ENCODE data around the gene AGPAT4.

The AGPAT4 gene

GRCh38 chr6:161103475-161103874, 170.4 kb downstream of the AGPAT4 start:
- no peak for DNase-seq (ENCODE audit: low read depth in 2 of 2)
- TF ChIP-seq CTCF (IDR thresholded peaks at IDR 0.05; ENCODE audit: low read depth, low read length) = no peak
- H3K4me3 ChIP-seq (replicated peaks in 1 of 2; ENCODE audit: low read depth in 2 of 2, low read length in 2 of 2) = no peak overlapping the region

- H3K4me3 ChIP-seq (replicated peaks in 1 of 2; ENCODE audit: low read depth in 2 of 2, low read length in 2 of 2) = no peak overlapping the region
- no peak for TF ChIP-seq CTCF (IDR thresholded peaks at IDR 0.05; ENCODE audit: low read depth, low read length)
- peak in 1 of 2 donors; percentile 8 for DNase-seq (ENCODE audit: low read depth in 2 of 2)
Observed at GRCh38 chr6:161101517-161101916, 172.3 kb downstream of the AGPAT4 start.

GRCh38 chr6:161100072-161100471, 173.8 kb downstream of the AGPAT4 start:
- no peak for TF ChIP-seq CTCF (IDR thresholded peaks at IDR 0.05; ENCODE audit: low read depth, low read length)
- no peak overlapping the region for H3K4me3 ChIP-seq (replicated peaks in 1 of 2; ENCODE audit: low read depth in 2 of 2, low read length in 2 of 2)
- DNase-seq (ENCODE audit: low read depth in 2 of 2) = no peak

GRCh38 chr6:161095916-161096315, 177.9 kb downstream of the AGPAT4 start:
- DNase-seq (ENCODE audit: low read depth in 2 of 2) = no peak

GRCh38 chr6:161094955-161095354, 178.9 kb downstream of the AGPAT4 start:
- no peak for TF ChIP-seq CTCF (IDR thresholded peaks at IDR 0.05; ENCODE audit: low read depth, low read length)
- no peak overlapping the region for H3K4me3 ChIP-seq (replicated peaks in 1 of 2; ENCODE audit: low read depth in 2 of 2, low read length in 2 of 2)
- DNase-seq (ENCODE audit: low read depth in 2 of 2) = peak in 1 of 2 donors; percentile 8

More at GRCh38 chr6:161095916-161096315, 177.9 kb downstream of the AGPAT4 start:
- TF ChIP-seq CTCF (IDR thresholded peaks at IDR 0.05; ENCODE audit: low read depth, low read length) = no peak
- no peak overlapping the region for H3K4me3 ChIP-seq (replicated peaks in 1 of 2; ENCODE audit: low read depth in 2 of 2, low read length in 2 of 2)

- no peak overlapping the region for H3K4me3 ChIP-seq (replicated peaks in 1 of 2; ENCODE audit: low read depth in 2 of 2, low read length in 2 of 2)
- TF ChIP-seq CTCF (IDR thresholded peaks at IDR 0.05; ENCODE audit: low read depth, low read length) = no peak
- DNase-seq (ENCODE audit: low read depth in 2 of 2) = peak in 1 of 2 donors; percentile 55
Observed at GRCh38 chr6:161091972-161092701, 181.7 kb downstream of the AGPAT4 start.

- TF ChIP-seq CTCF (IDR thresholded peaks at IDR 0.05; ENCODE audit: low read depth, low read length) = no peak
- no peak overlapping the region for H3K4me3 ChIP-seq (replicated peaks in 1 of 2; ENCODE audit: low read depth in 2 of 2, low read length in 2 of 2)
- DNase-seq (ENCODE audit: low read depth in 2 of 2) = peak in 1 of 2 donors; percentile 13
Observed at GRCh38 chr6:161091151-161091550, 182.7 kb downstream of the AGPAT4 start.
